ENCODE data around the gene RGS9. TPM values are rescaled to one million over a fixed set of nuclear protein-coding genes. Genes with fewer than 3 reads are reported as not detected.

RGS9 gene
- total and polyA plus RNA-seq, 2 of the 13 experiments (the other 11 are each of a cell fraction or from before 2014, with no cell fraction given) = 0.44 to 0.74 TPM

GRCh38 chr17:65122836-65123756 lies 14.1 kb upstream of the RGS9 start (continued):
- TF ChIP-seq, protein P1, sequence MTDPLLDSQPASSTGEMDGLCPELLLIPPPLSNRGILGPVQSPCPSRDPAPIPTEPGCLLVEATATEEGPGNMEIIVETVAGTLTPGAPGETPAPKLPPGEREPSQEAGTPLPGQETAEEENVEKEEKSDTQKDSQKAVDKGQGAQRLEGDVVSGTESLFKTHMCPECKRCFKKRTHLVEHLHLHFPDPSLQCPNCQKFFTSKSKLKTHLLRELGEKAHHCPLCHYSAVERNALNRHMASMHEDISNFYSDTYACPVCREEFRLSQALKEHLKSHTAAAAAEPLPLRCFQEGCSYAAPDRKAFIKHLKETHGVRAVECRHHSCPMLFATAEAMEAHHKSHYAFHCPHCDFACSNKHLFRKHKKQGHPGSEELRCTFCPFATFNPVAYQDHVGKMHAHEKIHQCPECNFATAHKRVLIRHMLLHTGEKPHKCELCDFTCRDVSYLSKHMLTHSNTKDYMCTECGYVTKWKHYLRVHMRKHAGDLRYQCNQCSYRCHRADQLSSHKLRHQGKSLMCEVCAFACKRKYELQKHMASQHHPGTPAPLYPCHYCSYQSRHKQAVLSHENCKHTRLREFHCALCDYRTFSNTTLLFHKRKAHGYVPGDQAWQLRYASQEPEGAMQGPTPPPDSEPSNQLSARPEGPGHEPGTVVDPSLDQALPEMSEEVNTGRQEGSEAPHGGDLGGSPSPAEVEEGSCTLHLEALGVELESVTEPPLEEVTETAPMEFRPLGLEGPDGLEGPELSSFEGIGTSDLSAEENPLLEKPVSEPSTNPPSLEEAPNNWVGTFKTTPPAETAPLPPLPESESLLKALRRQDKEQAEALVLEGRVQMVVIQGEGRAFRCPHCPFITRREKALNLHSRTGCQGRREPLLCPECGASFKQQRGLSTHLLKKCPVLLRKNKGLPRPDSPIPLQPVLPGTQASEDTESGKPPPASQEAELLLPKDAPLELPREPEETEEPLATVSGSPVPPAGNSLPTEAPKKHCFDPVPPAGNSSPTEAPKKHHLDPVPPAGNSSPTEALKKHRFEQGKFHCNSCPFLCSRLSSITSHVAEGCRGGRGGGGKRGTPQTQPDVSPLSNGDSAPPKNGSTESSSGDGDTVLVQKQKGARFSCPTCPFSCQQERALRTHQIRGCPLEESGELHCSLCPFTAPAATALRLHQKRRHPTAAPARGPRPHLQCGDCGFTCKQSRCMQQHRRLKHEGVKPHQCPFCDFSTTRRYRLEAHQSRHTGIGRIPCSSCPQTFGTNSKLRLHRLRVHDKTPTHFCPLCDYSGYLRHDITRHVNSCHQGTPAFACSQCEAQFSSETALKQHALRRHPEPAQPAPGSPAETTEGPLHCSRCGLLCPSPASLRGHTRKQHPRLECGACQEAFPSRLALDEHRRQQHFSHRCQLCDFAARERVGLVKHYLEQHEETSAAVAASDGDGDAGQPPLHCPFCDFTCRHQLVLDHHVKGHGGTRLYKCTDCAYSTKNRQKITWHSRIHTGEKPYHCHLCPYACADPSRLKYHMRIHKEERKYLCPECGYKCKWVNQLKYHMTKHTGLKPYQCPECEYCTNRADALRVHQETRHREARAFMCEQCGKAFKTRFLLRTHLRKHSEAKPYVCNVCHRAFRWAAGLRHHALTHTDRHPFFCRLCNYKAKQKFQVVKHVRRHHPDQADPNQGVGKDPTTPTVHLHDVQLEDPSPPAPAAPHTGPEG (CRISPR knock-in tag; IDR thresholded peaks at IDR 0.05) = 0 out of 2 replicates have a peak, but pooled peaks have one; percentile 20
- TF ChIP-seq SAP130 (CRISPR knock-in tag; IDR thresholded peaks at IDR 0.05; ENCODE audit: low read depth) (peak; percentile 73), HIVEP1 (CRISPR knock-in tag; IDR thresholded peaks at IDR 0.05) (peak; percentile 30; the same call in 1 of the 2 replicates), ZNF781 (CRISPR knock-in tag; IDR thresholded peaks at IDR 0.05; ENCODE audit: borderline replicate concordance, not compliant biosample characterization) (peak; percentile 62), RFXAP (CRISPR knock-in tag; IDR thresholded peaks at IDR 0.05; ENCODE audit: borderline replicate concordance) (peak; percentile 47; the same call in 1 of the 2 replicates), ZFYVE20 (CRISPR knock-in tag; IDR thresholded peaks at IDR 0.05; ENCODE audit: borderline replicate concordance, low read depth) (no peak), ZNF335 (CRISPR knock-in tag; IDR thresholded peaks at IDR 0.05) (peak; percentile 62; the same call in 1 of the 2 replicates), HES4 (CRISPR knock-in tag; IDR thresholded peaks at IDR 0.05; ENCODE audit: borderline replicate concordance) (peak; percentile 71; the same call in 1 of the 2 replicates)
- TF ChIP-seq, protein P2, sequence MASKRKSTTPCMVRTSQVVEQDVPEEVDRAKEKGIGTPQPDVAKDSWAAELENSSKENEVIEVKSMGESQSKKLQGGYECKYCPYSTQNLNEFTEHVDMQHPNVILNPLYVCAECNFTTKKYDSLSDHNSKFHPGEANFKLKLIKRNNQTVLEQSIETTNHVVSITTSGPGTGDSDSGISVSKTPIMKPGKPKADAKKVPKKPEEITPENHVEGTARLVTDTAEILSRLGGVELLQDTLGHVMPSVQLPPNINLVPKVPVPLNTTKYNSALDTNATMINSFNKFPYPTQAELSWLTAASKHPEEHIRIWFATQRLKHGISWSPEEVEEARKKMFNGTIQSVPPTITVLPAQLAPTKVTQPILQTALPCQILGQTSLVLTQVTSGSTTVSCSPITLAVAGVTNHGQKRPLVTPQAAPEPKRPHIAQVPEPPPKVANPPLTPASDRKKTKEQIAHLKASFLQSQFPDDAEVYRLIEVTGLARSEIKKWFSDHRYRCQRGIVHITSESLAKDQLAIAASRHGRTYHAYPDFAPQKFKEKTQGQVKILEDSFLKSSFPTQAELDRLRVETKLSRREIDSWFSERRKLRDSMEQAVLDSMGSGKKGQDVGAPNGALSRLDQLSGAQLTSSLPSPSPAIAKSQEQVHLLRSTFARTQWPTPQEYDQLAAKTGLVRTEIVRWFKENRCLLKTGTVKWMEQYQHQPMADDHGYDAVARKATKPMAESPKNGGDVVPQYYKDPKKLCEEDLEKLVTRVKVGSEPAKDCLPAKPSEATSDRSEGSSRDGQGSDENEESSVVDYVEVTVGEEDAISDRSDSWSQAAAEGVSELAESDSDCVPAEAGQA (IDR thresholded peaks at IDR 0.05; ENCODE audit: low read depth) = peak; percentile 46; the same call in 1 of the 2 replicates
- TF ChIP-seq, protein P2 (CRISPR knock-in tag; IDR thresholded peaks at IDR 0.05; ENCODE audit: borderline replicate concordance) = no peak; the same call in 1 of the 2 replicates
- TF ChIP-seq, protein P3, sequence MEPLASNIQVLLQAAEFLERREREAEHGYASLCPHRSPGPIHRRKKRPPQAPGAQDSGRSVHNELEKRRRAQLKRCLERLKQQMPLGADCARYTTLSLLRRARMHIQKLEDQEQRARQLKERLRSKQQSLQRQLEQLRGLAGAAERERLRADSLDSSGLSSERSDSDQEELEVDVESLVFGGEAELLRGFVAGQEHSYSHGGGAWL (CRISPR knock-in tag; IDR thresholded peaks at IDR 0.05) = 0 out of 2 replicates have a peak, but pooled peaks have one; percentile 46
- TF ChIP-seq, protein P4, sequence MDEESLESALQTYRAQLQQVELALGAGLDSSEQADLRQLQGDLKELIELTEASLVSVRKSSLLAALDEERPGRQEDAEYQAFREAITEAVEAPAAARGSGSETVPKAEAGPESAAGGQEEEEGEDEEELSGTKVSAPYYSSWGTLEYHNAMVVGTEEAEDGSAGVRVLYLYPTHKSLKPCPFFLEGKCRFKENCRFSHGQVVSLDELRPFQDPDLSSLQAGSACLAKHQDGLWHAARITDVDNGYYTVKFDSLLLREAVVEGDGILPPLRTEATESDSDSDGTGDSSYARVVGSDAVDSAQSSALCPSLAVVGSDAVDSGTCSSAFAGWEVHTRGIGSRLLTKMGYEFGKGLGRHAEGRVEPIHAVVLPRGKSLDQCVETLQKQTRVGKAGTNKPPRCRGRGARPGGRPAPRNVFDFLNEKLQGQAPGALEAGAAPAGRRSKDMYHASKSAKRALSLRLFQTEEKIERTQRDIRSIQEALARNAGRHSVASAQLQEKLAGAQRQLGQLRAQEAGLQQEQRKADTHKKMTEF (CRISPR knock-in tag; IDR thresholded peaks at IDR 0.05) = peak; percentile 77
- TF ChIP-seq, protein P5, sequence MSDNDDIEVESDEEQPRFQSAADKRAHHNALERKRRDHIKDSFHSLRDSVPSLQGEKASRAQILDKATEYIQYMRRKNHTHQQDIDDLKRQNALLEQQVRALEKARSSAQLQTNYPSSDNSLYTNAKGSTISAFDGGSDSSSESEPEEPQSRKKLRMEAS (IDR thresholded peaks at IDR 0.05) = peak; percentile 65

All from HepG2 (cell line).